ENCODE measurements around the gene DAB2IP.

DAB2IP gene

DNA sequence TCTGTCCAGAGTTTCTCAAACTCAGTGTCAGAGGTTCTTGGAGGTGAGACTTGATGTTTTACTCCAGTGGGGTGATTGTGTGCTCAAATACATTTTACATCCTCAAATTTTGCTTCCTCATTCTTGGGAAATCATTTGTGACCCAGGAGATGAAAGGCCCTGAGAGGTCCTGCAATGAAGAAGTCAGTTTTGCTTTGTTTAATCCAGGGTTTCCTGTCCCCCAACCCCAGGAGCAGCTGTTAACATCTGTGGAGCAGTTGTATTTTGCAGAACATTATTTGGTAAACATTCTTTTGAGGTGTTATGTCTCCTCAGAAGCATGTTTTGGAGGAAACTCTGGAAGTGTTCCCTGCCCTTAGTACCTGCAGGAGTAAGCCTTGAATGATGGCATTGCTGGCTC lies 59.8 kb downstream of the DAB2IP start:
- no peaks in the 10 kb centered on the region for H3K27me3 ChIP-seq (ENCODE audit: control insufficient read depth in 3 of 3, insufficient read depth in 3 of 3, low read depth in 1 of 3, low read length in 3 of 3)
- H3K9ac ChIP-seq (ENCODE audit: low read depth, low read length, poor library complexity), result no peak overlapping the region
- no peak overlapping the region for H2AFZ ChIP-seq (ENCODE audit: low read length)
- H3K4me1 ChIP-seq (ENCODE audit: control insufficient read depth in 2 of 2, insufficient read depth in 1 of 2, low read depth in 1 of 2, low read length in 2 of 2), result peaks cover 0 to 9% of the 10 kb centered on the region in 2 donors
- no peak overlapping the region for H3K18ac ChIP-seq (ENCODE audit: low read length)
- no peak overlapping the region for H3K4me2 ChIP-seq (ENCODE audit: insufficient read depth, low read length, poor library complexity, severe bottlenecking)
- H2BK15ac ChIP-seq (ENCODE audit: low read length), result no peak overlapping the region
- no peak overlapping the region for H2AK5ac ChIP-seq (ENCODE audit: low read depth, low read length)
- no peak overlapping the region for H4K8ac ChIP-seq (ENCODE audit: low read depth, low read length)
- H3K79me1 ChIP-seq (ENCODE audit: low read depth, low read length), result peaks cover 9% of the 10 kb centered on the region
- H2BK5ac ChIP-seq (ENCODE audit: low read length), result no peak overlapping the region
- DNase-seq (ENCODE audit: low spot score), result no peak
- no peak overlapping the region for H3K14ac ChIP-seq (ENCODE audit: low read length)
- no peaks in the 10 kb centered on the region for H3K9me3 ChIP-seq (replicated peaks in 1 of 2; ENCODE audit: control insufficient read depth in 2 of 2, insufficient read depth in 1 of 2, low read depth in 1 of 2, low read length in 2 of 2)
- H3K23ac ChIP-seq (ENCODE audit: low read depth, low read length, poor library complexity), result no peak overlapping the region
- no peak overlapping the region for H2BK120ac ChIP-seq (ENCODE audit: low read depth, low read length)
- no peak overlapping the region for H2BK12ac ChIP-seq (ENCODE audit: low read length)
- H3K27ac ChIP-seq (replicated peaks; ENCODE audit: low read length), result no peak overlapping the region
- peaks cover 9 to 43% of the 10 kb centered on the region in 2 donors for H3K36me3 ChIP-seq (replicated peaks in 1 of 2; ENCODE audit: control insufficient read depth in 2 of 2, insufficient read depth in 2 of 2, low read length in 2 of 2)
- no peak overlapping the region for H3K4ac ChIP-seq (ENCODE audit: low read length)
- H4K91ac ChIP-seq (ENCODE audit: low read depth, low read length, poor library complexity), result no peak overlapping the region
- no peak overlapping the region for H3K4me3 ChIP-seq (ENCODE audit: low read length in 2 of 2)

DNA sequence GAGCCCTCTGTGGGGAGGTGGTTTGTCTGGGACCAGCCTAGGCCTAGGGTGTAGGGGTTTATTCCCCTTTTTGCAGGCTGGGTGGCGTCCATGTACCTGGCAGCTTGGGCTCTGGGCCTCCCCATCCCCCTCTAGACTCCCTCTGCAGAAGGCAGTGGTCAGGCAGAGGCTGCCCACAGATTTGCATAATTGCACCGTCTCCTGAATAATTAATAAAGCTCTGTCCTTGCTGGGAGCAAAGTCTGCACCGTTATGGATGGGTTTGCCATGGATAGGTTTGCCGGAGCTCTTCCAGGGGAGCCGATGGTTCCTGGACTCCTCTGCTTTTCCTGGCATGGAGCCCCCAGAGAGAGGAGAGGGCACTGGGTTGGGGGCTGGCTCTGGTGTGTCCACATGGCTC lies 60.4 kb downstream of the DAB2IP start:
- no peak overlapping the region for H3K18ac ChIP-seq (ENCODE audit: low read length)
- no peak overlapping the region for H2BK12ac ChIP-seq (ENCODE audit: low read length)
- no peak overlapping the region for H3K4me2 ChIP-seq (ENCODE audit: insufficient read depth, low read length, poor library complexity, severe bottlenecking)
- H3K4ac ChIP-seq (ENCODE audit: low read length), result no peak overlapping the region
- no peak overlapping the region for H2BK15ac ChIP-seq (ENCODE audit: low read length)
- H3K36me3 ChIP-seq (replicated peaks in 1 of 2; ENCODE audit: control insufficient read depth in 2 of 2, insufficient read depth in 2 of 2, low read length in 2 of 2), result peaks cover 9 to 44% of the 10 kb centered on the region in 2 donors
- H3K23ac ChIP-seq (ENCODE audit: low read depth, low read length, poor library complexity), result no peak overlapping the region
- peaks cover 10% of the 10 kb centered on the region for H3K79me1 ChIP-seq (ENCODE audit: low read depth, low read length)
- H3K9me3 ChIP-seq (replicated peaks in 1 of 2; ENCODE audit: control insufficient read depth in 2 of 2, insufficient read depth in 1 of 2, low read depth in 1 of 2, low read length in 2 of 2), result no peaks in the 10 kb centered on the region
- no peaks in the 10 kb centered on the region for H3K27me3 ChIP-seq (ENCODE audit: control insufficient read depth in 3 of 3, insufficient read depth in 3 of 3, low read depth in 1 of 3, low read length in 3 of 3)
- H3K4me1 ChIP-seq (ENCODE audit: control insufficient read depth in 2 of 2, insufficient read depth in 1 of 2, low read depth in 1 of 2, low read length in 2 of 2), result peaks cover 0 to 5% of the 10 kb centered on the region in 2 donors
- H2AK5ac ChIP-seq (ENCODE audit: low read depth, low read length), result no peak overlapping the region
- H3K4me3 ChIP-seq (ENCODE audit: low read length in 2 of 2), result no peak overlapping the region
- H3K9ac ChIP-seq (ENCODE audit: low read depth, low read length, poor library complexity), result no peak overlapping the region
- no peak overlapping the region for H3K27ac ChIP-seq (replicated peaks; ENCODE audit: low read length)
- no peak overlapping the region for H4K8ac ChIP-seq (ENCODE audit: low read depth, low read length)
- no peak overlapping the region for H4K91ac ChIP-seq (ENCODE audit: low read depth, low read length, poor library complexity)
- H2BK5ac ChIP-seq (ENCODE audit: low read length), result no peak overlapping the region
- DNase-seq (ENCODE audit: low spot score), result no peak
- H2BK120ac ChIP-seq (ENCODE audit: low read depth, low read length), result no peak overlapping the region
- H3K14ac ChIP-seq (ENCODE audit: low read length), result no peak overlapping the region
- no CpG with 5 or more reads among the region's 5 CpGs for WGBS, 2 donors (ENCODE audit: extremely low coverage in 2 of 2, insufficient read length in 2 of 2, insufficient replicate concordance in 1 of 2)
- H2AFZ ChIP-seq (ENCODE audit: low read length), result no peak overlapping the region

DNA sequence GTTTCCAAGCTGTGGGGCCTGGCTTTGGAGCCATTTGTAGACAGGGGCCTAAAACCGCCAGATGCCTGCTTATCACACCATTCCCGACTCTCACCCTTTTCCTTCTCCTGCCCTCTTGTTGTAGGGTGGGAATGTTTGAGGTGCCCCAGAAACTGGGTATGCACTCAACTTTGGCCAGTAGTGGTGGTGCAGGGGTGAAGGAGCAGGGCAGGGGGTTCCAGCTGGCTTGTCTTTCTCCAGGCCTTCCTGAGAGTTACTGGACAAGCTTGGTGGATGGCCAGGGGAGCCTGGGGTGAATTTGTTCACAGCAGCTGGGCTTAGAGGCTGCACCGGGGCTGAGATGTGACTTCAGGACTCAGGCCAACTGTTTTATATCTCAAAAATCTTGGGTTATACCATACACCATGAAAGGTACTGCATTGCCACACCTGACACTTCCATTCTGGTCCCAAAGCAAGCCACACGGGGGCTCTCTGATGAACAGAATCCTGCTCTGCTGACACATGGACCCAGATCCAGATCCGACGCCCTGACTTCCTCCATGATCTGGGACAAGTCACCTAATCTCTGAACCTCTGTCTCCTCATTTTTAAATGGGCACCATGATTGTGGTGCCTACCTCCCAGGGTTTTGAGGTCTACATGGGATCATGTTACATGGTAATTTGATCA lies 62.1 kb downstream of the DAB2IP start:
- Histone ChIP-seq H3K27ac (replicated peaks; ENCODE audit: low read length) (no peak overlapping the region), H2AFZ (ENCODE audit: low read length) (no peak overlapping the region)

DNA sequence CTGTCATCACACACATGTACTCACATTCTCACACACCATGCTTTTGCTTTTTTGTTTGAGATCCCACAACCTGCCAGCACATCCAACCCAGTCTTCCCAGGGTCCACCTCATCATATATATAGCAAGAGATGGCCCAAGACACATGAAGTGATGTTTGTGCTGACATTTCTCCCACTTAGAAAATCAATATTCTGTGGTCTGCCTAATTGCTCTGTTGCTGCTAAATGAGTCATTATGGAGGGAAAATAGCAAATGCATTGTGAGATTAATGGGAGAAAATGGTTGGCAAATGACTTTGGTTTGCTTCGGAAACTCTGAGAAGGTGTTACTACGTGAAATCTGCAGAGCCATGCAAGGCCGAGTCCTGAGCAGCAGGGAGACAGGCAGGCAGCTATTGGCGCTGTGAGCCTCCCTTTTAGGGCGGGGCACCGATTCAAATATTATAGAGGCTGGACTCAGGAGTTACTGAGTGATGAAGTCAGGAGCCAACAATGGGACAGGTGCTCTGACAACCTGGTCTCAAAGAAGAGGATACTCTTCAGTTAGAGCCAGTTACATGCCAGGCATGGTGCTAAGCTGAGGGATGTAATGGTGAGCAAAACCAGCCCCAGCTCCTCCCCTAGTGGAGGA lies 62.8 kb downstream of the DAB2IP start:
- H3K23ac ChIP-seq (ENCODE audit: low read depth, low read length, poor library complexity), result no peak overlapping the region
- WGBS, 2 donors (ENCODE audit: extremely low coverage in 2 of 2, insufficient read length in 2 of 2, insufficient replicate concordance in 1 of 2), result no CpG with 5 or more reads among the region's 6 CpGs
- no peak overlapping the region for H2BK12ac ChIP-seq (ENCODE audit: low read length)
- H3K18ac ChIP-seq (ENCODE audit: low read length), result no peak overlapping the region
- no peak overlapping the region for H3K4me3 ChIP-seq (ENCODE audit: low read length in 2 of 2)
- no peak overlapping the region for H3K4ac ChIP-seq (ENCODE audit: low read length)
- H3K36me3 ChIP-seq (replicated peaks in 1 of 2; ENCODE audit: control insufficient read depth in 2 of 2, insufficient read depth in 2 of 2, low read length in 2 of 2), result peaks cover 9 to 37% of the 10 kb centered on the region in 2 donors
- no peak overlapping the region for H3K14ac ChIP-seq (ENCODE audit: low read length)
- H3K27ac ChIP-seq (replicated peaks; ENCODE audit: low read length), result no peak overlapping the region
- no peak overlapping the region for H3K9ac ChIP-seq (ENCODE audit: low read depth, low read length, poor library complexity)
- no peak overlapping the region for H2BK120ac ChIP-seq (ENCODE audit: low read depth, low read length)
- DNase-seq (ENCODE audit: low spot score), result no peak
- no peak overlapping the region for H2BK15ac ChIP-seq (ENCODE audit: low read length)
- H2AFZ ChIP-seq (ENCODE audit: low read length), result no peak overlapping the region
- no peaks in the 10 kb centered on the region for H3K9me3 ChIP-seq (replicated peaks in 1 of 2; ENCODE audit: control insufficient read depth in 2 of 2, insufficient read depth in 1 of 2, low read depth in 1 of 2, low read length in 2 of 2)
- peaks cover 0 to 20% of the 10 kb centered on the region in 2 donors for H3K4me1 ChIP-seq (ENCODE audit: control insufficient read depth in 2 of 2, insufficient read depth in 1 of 2, low read depth in 1 of 2, low read length in 2 of 2)
- no peak overlapping the region for H2AK5ac ChIP-seq (ENCODE audit: low read depth, low read length)
- no peak overlapping the region for H2BK5ac ChIP-seq (ENCODE audit: low read length)
- peaks cover 18% of the 10 kb centered on the region for H3K79me1 ChIP-seq (ENCODE audit: low read depth, low read length)
- H4K91ac ChIP-seq (ENCODE audit: low read depth, low read length, poor library complexity), result no peak overlapping the region
- H4K8ac ChIP-seq (ENCODE audit: low read depth, low read length), result no peak overlapping the region
- H3K27me3 ChIP-seq (ENCODE audit: control insufficient read depth in 3 of 3, insufficient read depth in 3 of 3, low read depth in 1 of 3, low read length in 3 of 3), result no peaks in the 10 kb centered on the region
- H3K4me2 ChIP-seq (ENCODE audit: insufficient read depth, low read length, poor library complexity, severe bottlenecking), result no peak overlapping the region

More for the DNA sequence above, 62.1 kb downstream of the DAB2IP start:
- H3K14ac ChIP-seq (ENCODE audit: low read length), result no peak overlapping the region
- H3K18ac ChIP-seq (ENCODE audit: low read length), result no peak overlapping the region
- H3K9me3 ChIP-seq (replicated peaks in 1 of 2; ENCODE audit: control insufficient read depth in 2 of 2, insufficient read depth in 1 of 2, low read depth in 1 of 2, low read length in 2 of 2), result no peaks in the 10 kb centered on the region
- peaks cover 0 to 19% of the 10 kb centered on the region in 2 donors for H3K4me1 ChIP-seq (ENCODE audit: control insufficient read depth in 2 of 2, insufficient read depth in 1 of 2, low read depth in 1 of 2, low read length in 2 of 2)
- H4K8ac ChIP-seq (ENCODE audit: low read depth, low read length), result no peak overlapping the region
- H3K4me3 ChIP-seq (ENCODE audit: low read length in 2 of 2), result no peak overlapping the region
- no peak overlapping the region for H2AK5ac ChIP-seq (ENCODE audit: low read depth, low read length)
- no peak overlapping the region for H2BK120ac ChIP-seq (ENCODE audit: low read depth, low read length)
- H2BK12ac ChIP-seq (ENCODE audit: low read length), result no peak overlapping the region
- no peak overlapping the region for H2BK5ac ChIP-seq (ENCODE audit: low read length)
- no peaks in the 10 kb centered on the region for H3K27me3 ChIP-seq (ENCODE audit: control insufficient read depth in 3 of 3, insufficient read depth in 3 of 3, low read depth in 1 of 3, low read length in 3 of 3)
- no peak overlapping the region for H4K91ac ChIP-seq (ENCODE audit: low read depth, low read length, poor library complexity)
- no peak overlapping the region for H3K4me2 ChIP-seq (ENCODE audit: insufficient read depth, low read length, poor library complexity, severe bottlenecking)
- peaks cover 18% of the 10 kb centered on the region for H3K79me1 ChIP-seq (ENCODE audit: low read depth, low read length)
- whole genome bisulfite sequencing, 2 donors (ENCODE audit: extremely low coverage in 2 of 2, insufficient read length in 2 of 2, insufficient replicate concordance in 1 of 2), result no CpG with 5 or more reads among the region's 6 CpGs
- no peak overlapping the region for H3K9ac ChIP-seq (ENCODE audit: low read depth, low read length, poor library complexity)
- H2BK15ac ChIP-seq (ENCODE audit: low read length), result no peak overlapping the region
- DNase-seq (ENCODE audit: low spot score), result no peak
- H3K4ac ChIP-seq (ENCODE audit: low read length), result no peak overlapping the region
- no peak overlapping the region for H3K23ac ChIP-seq (ENCODE audit: low read depth, low read length, poor library complexity)
- peaks cover 9 to 42% of the 10 kb centered on the region in 2 donors for H3K36me3 ChIP-seq (replicated peaks in 1 of 2; ENCODE audit: control insufficient read depth in 2 of 2, insufficient read depth in 2 of 2, low read length in 2 of 2)
